GM15510 (cell line): ENCODE results near the gene ZNF787.

Source experiments
- POLR2A ChIP-seq: IDR thresholded peaks from 3 replicates; pipeline ENCODE4 v1.6.1; 2011; ENCODE audit warnings: borderline replicate concordance; ENCODE audit not compliant: insufficient read length; ENCODE audit errors: extremely low read depth

ZNF787 gene

GRCh38 chr19:56103027-56103614, 18.0 kb downstream of the ZNF787 start:
- no peak for TF ChIP-seq POLR2A

- no peak for TF ChIP-seq POLR2A
Measured at GRCh38 chr19:56101746-56102535, 19.2 kb downstream of the ZNF787 start.

- no peak for TF ChIP-seq POLR2A
Measured at GRCh38 chr19:56101095-56101494, 20.0 kb downstream of the ZNF787 start.

- no peak for TF ChIP-seq POLR2A
Measured at GRCh38 chr19:56099638-56100539, 21.2 kb downstream of the ZNF787 start.

- no peak for TF ChIP-seq POLR2A
Measured at GRCh38 chr19:56098731-56099568, 22.1 kb downstream of the ZNF787 start.

- TF ChIP-seq POLR2A, result no peak
Measured at GRCh38 chr19:56097776-56098175, 23.3 kb downstream of the ZNF787 start.

GRCh38 chr19:56097306-56097705, 23.8 kb downstream of the ZNF787 start:
- TF ChIP-seq POLR2A, result no peak

- TF ChIP-seq POLR2A, result no peak
Measured at GRCh38 chr19:56096665-56097064, 24.4 kb downstream of the ZNF787 start.

GRCh38 chr19:56094449-56094848, 26.6 kb downstream of the ZNF787 start:
- TF ChIP-seq POLR2A, result no peak

- TF ChIP-seq POLR2A, result no peak
Measured at GRCh38 chr19:56092685-56093631, 28.1 kb downstream of the ZNF787 start.

- no peak for TF ChIP-seq POLR2A
Measured at GRCh38 chr19:56091751-56092546, 29.1 kb downstream of the ZNF787 start.

- no peak for TF ChIP-seq POLR2A
Measured at GRCh38 chr19:56091066-56091490, 30.0 kb downstream of the ZNF787 start.
